Measurements from ENCODE around the gene BRIP1.

Gene BRIP1

DNA sequence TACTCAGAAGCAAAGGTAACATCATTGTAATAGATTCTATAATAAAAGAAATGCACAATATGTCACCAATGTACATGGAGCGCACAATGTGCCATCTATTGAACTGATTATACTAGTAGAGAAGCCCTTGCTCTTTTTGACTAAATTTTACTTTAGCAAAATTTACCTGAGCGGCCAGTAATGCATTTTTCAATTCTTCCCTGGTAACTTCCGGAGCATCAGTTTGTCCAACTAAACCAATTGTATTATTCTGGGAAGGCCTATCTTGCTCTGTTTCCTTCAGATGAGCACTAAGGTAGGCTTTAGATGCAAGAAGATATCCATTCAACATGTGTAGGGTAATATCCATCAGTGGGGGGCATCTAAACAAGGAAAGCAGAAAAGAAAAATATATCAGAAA, 8.8 kb upstream of the BRIP1 start:
- Histone ChIP-seq H3K4me2 (ENCODE audit: low read length) (no peak overlapping the region), H3K79me2 (ENCODE audit: low read length) (no peaks in the 10 kb centered on the region), H3K4me1 (ENCODE audit: low read length) (peaks cover 9% of the 10 kb centered on the region), H3K4me3 (ENCODE audit: low read length) (no peak overlapping the region), H4K20me1 (ENCODE audit: insufficient read depth, low read length) (no peaks in the 10 kb centered on the region), H3K36me3 (replicated peaks; ENCODE audit: low read depth, low read length) (peaks cover 46% of the 10 kb centered on the region), H3K27me3 (ENCODE audit: low read depth, low read length) (no peaks in the 10 kb centered on the region), H3K9ac (ENCODE audit: low read length) (no peak overlapping the region), H2AFZ (ENCODE audit: low read depth, low read length) (no peak overlapping the region), H3K27ac (ENCODE audit: low read length) (no peak overlapping the region), H3K9me3 (ENCODE audit: insufficient read depth, low read length) (no peaks in the 10 kb centered on the region)
- TF ChIP-seq, protein P1, sequence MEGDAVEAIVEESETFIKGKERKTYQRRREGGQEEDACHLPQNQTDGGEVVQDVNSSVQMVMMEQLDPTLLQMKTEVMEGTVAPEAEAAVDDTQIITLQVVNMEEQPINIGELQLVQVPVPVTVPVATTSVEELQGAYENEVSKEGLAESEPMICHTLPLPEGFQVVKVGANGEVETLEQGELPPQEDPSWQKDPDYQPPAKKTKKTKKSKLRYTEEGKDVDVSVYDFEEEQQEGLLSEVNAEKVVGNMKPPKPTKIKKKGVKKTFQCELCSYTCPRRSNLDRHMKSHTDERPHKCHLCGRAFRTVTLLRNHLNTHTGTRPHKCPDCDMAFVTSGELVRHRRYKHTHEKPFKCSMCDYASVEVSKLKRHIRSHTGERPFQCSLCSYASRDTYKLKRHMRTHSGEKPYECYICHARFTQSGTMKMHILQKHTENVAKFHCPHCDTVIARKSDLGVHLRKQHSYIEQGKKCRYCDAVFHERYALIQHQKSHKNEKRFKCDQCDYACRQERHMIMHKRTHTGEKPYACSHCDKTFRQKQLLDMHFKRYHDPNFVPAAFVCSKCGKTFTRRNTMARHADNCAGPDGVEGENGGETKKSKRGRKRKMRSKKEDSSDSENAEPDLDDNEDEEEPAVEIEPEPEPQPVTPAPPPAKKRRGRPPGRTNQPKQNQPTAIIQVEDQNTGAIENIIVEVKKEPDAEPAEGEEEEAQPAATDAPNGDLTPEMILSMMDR (IDR thresholded peaks at IDR 0.05; ENCODE audit: low read depth, low read length) = no peak
- no peak for TF ChIP-seq EZH2phosphoT487 (IDR thresholded peaks at IDR 0.05; ENCODE audit: low read depth)

DNA sequence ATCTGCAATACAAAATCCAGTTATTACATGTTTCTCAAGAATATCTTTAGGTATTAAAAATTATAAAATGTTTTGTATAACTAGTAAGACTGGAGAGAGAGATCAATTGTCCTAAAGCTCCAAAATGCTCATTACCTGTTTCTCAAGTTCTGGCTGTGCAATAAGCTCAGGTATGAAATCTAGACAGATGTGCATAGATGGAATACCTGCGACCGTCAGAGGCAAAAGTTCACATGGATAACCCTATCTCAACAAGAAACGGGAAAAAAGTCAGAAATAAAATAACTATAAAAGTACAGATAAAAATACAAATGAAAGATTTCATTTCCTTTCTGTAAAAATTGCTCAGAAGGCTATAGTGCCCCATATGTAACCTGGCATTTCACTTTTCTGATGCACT, 5.8 kb upstream of the BRIP1 start:
- H3K27me3 ChIP-seq (ENCODE audit: low read depth, low read length) = no peaks in the 10 kb centered on the region
- no peak overlapping the region for H3K4me2 ChIP-seq (ENCODE audit: low read length)
- H3K9ac ChIP-seq (ENCODE audit: low read length) = no peak overlapping the region
- peaks cover 2% of the 10 kb centered on the region; the same call in 1 of the 2 replicates for H3K4me1 ChIP-seq (ENCODE audit: low read length)
- no peak overlapping the region for H3K4me3 ChIP-seq (ENCODE audit: low read length)
- H3K27ac ChIP-seq (ENCODE audit: low read length) = no peak overlapping the region
- no peaks in the 10 kb centered on the region for H4K20me1 ChIP-seq (ENCODE audit: insufficient read depth, low read length)
- no peak overlapping the region for H2AFZ ChIP-seq (ENCODE audit: low read depth, low read length)
- no peak for TF ChIP-seq EZH2phosphoT487 (IDR thresholded peaks at IDR 0.05; ENCODE audit: low read depth)
- TF ChIP-seq, protein P1 (IDR thresholded peaks at IDR 0.05; ENCODE audit: low read depth, low read length) = no peak
- H3K9me3 ChIP-seq (ENCODE audit: insufficient read depth, low read length) = no peaks in the 10 kb centered on the region
- H3K79me2 ChIP-seq (ENCODE audit: low read length) = no peaks in the 10 kb centered on the region
- peaks cover 37% of the 10 kb centered on the region for H3K36me3 ChIP-seq (replicated peaks; ENCODE audit: low read depth, low read length)

DNA sequence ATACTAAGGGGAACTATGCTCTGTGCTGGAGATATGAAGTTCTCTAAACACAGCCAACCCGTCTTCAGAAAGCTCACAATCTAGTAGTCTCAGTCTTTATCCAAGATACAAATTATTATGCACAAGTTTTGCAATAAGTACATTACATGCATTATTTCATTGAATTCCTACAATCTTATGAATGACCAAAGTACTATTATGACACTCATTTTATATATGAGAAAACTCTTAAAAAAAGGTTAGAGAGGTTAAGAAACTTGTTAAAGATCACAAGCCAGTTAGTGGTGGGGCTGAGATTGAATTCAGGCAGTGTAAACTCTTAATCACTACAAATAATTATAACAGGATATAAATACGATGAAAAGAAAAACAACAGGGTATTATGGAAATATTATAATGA, 4.7 kb upstream of the BRIP1 start:
- no peak overlapping the region for H3K9ac ChIP-seq (ENCODE audit: low read length)
- H4K20me1 ChIP-seq (ENCODE audit: insufficient read depth, low read length) = no peaks in the 10 kb centered on the region
- H3K36me3 ChIP-seq (replicated peaks; ENCODE audit: low read depth, low read length) = peaks cover 30% of the 10 kb centered on the region
- no peak overlapping the region for H3K4me3 ChIP-seq (ENCODE audit: low read length)
- peaks cover 6% of the 10 kb centered on the region; the same call in 1 of the 2 replicates for H3K27me3 ChIP-seq (ENCODE audit: low read depth, low read length)
- H3K79me2 ChIP-seq (ENCODE audit: low read length) = no peaks in the 10 kb centered on the region; the same call in 1 of the 2 replicates
- H3K27ac ChIP-seq (ENCODE audit: low read length) = no peak overlapping the region
- H3K4me1 ChIP-seq (ENCODE audit: low read length) = peaks cover 5% of the 10 kb centered on the region; the same call in 1 of the 2 replicates
- no peak overlapping the region for H3K4me2 ChIP-seq (ENCODE audit: low read length)
- no peak overlapping the region for H2AFZ ChIP-seq (ENCODE audit: low read depth, low read length)
- no peak for TF ChIP-seq EZH2phosphoT487 (IDR thresholded peaks at IDR 0.05; ENCODE audit: low read depth)
- TF ChIP-seq, protein P1 (IDR thresholded peaks at IDR 0.05; ENCODE audit: low read depth, low read length) = no peak
- H3K9me3 ChIP-seq (ENCODE audit: insufficient read depth, low read length) = no peaks in the 10 kb centered on the region

DNA sequence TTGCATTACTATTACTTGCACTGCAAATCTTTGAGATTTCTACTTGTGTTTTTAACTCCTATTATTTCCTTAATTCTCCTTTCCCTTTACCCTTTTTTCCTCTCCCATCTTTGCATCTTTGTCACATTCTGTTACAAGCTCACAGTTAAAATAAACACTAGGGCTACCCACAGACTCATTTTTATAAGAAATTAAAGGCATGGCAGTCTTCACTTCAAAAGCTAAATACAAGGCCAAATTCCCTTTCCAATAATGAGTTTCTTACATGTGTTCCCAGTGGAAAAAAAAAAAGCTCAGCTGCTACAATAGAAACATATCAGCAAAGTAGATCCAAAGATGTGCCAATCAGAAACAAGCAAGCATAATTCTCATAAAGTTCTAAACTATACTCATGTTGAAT, 3.7 kb upstream of the BRIP1 start:
- H3K4me2 ChIP-seq (ENCODE audit: low read length) = no peak overlapping the region
- no peak overlapping the region for H2AFZ ChIP-seq (ENCODE audit: low read depth, low read length)
- H3K79me2 ChIP-seq (ENCODE audit: low read length) = peaks cover 8% of the 10 kb centered on the region
- H4K20me1 ChIP-seq (ENCODE audit: insufficient read depth, low read length) = no peaks in the 10 kb centered on the region
- H3K27me3 ChIP-seq (ENCODE audit: low read depth, low read length) = peaks cover 9% of the 10 kb centered on the region; the same call in 1 of the 2 replicates
- peaks cover 9% of the 10 kb centered on the region for H3K4me1 ChIP-seq (ENCODE audit: low read length)
- no peak overlapping the region for H3K4me3 ChIP-seq (ENCODE audit: low read length)
- peaks cover 30% of the 10 kb centered on the region for H3K36me3 ChIP-seq (replicated peaks; ENCODE audit: low read depth, low read length)
- TF ChIP-seq EZH2phosphoT487 (IDR thresholded peaks at IDR 0.05; ENCODE audit: low read depth) = no peak
- TF ChIP-seq, protein P1 (IDR thresholded peaks at IDR 0.05; ENCODE audit: low read depth, low read length) = no peak
- no peak overlapping the region for H3K27ac ChIP-seq (ENCODE audit: low read length)
- H3K9me3 ChIP-seq (ENCODE audit: insufficient read depth, low read length) = no peaks in the 10 kb centered on the region
- H3K9ac ChIP-seq (ENCODE audit: low read length) = no peak overlapping the region

Data from OCI-LY3 (cell line).